Measurements from ENCODE around the gene MCRS1.

GRCh38 chr12:49599961-49600360, 32.0 kb upstream of the MCRS1 start:
- TF ChIP-seq ZNF274 (IDR thresholded peaks at IDR 0.05; ENCODE audit: low read depth, low read length) (no peak), YY1 (IDR thresholded peaks at IDR 0.05; ENCODE audit: insufficient read depth, insufficient read length) (no peak)

All from NT2/D1 (cell line).